Measurements from ENCODE around the gene OR4F6.

Gene OR4F6

GRCh38 chr15:101844916-101845315, 41.6 kb downstream of the OR4F6 start:
- Histone ChIP-seq H3K4me1 (ENCODE audit: control insufficient read depth, insufficient read depth, low read length) (no peaks in the 10 kb centered on the region), H3K36me3 (ENCODE audit: control insufficient read depth, insufficient read depth, low read length, severe bottlenecking) (no peaks in the 10 kb centered on the region), H3K9ac (ENCODE audit: low read length) (no peak overlapping the region), H3K9me3 (ENCODE audit: control insufficient read depth, low read length) (no peaks in the 10 kb centered on the region), H3K4me3 (ENCODE audit: low read length) (no peak overlapping the region), H3K27me3 (replicated peaks; ENCODE audit: control insufficient read depth, insufficient read depth, low read length) (peaks cover 9% of the 10 kb centered on the region)
- DNase-seq (ENCODE audit: low read depth): no peak

- peak; percentile 69 for DNase-seq (ENCODE audit: low read depth)
- H3K36me3 ChIP-seq (ENCODE audit: control insufficient read depth, insufficient read depth, low read length, severe bottlenecking): no peaks in the 10 kb centered on the region
- H3K9me3 ChIP-seq (ENCODE audit: control insufficient read depth, low read length): no peaks in the 10 kb centered on the region
- H3K4me3 ChIP-seq (ENCODE audit: low read length): no peak overlapping the region
- peaks cover 8% of the 10 kb centered on the region for H3K27me3 ChIP-seq (replicated peaks; ENCODE audit: control insufficient read depth, insufficient read depth, low read length)
- no peak overlapping the region for H3K9ac ChIP-seq (ENCODE audit: low read length)
- H3K4me1 ChIP-seq (ENCODE audit: control insufficient read depth, insufficient read depth, low read length): no peaks in the 10 kb centered on the region
Observed at GRCh38 chr15:101852356-101852755, 49.0 kb downstream of the OR4F6 start.
